Measurements from ENCODE around the gene PTPRM. TPM values are rescaled to one million over a fixed set of nuclear protein-coding genes. Genes with fewer than 3 reads are reported as not detected.

The PTPRM gene
- total RNA-seq, 4 donors from 2014 or later, result 170 to 198 (median 182) TPM

DNA sequence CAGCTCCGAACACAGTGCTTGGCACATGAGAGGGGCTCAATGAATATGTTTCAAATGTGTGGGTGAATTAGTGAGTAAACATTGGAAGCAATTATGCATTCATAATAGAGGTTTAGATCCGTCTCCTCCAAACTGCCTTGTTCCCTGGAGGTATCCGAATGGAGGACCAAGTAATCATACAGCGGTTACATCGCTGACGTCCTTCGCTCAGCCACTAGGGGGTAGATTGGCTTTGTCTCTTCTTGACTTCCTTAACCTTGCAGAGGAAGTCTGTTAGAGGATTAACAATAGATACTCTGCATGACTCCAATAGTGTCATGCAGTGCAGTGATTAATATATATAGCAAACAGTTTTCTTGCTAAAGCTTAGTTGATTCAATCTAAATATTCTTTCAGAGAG is 517.0 kb downstream of the PTPRM start:
- H3K27me3 ChIP-seq, result no peaks in the 10 kb centered on the region
- H3K4me3 ChIP-seq (replicated peaks in 1 of 3), result no peak overlapping the region
- no peak overlapping the region for H3K27ac ChIP-seq
- intact Hi-C loops (cut with DNase I), result no loop called here
- no peak for TF ChIP-seq POLR2A (IDR thresholded peaks at IDR 0.05)
- TF ChIP-seq CTCF (IDR thresholded peaks at IDR 0.05), result peak in 2 of 6 experiments; percentile 9 to 31
- H3K4me1 ChIP-seq, result peaks cover 16 to 33% of the 10 kb centered on the region in 2 donors
- no peak for DNase-seq
- H3K9me3 ChIP-seq, result no peaks in the 10 kb centered on the region
- 79 to 81% methylated on average over 7 of the region's 7 CpGs for WGBS, 2 donors
- H3K36me3 ChIP-seq, result peaks cover 0 to 6% of the 10 kb centered on the region in 2 donors

- peaks cover 0 to 1% of the 10 kb centered on the region in 2 donors for H3K4me1 ChIP-seq
- intact Hi-C loops (cut with DNase I), result no loop called here
- no peak for DNase-seq
These were observed 521.5 kb downstream of the PTPRM start for GRCh38 chr18:8088626-8089025.

DNA sequence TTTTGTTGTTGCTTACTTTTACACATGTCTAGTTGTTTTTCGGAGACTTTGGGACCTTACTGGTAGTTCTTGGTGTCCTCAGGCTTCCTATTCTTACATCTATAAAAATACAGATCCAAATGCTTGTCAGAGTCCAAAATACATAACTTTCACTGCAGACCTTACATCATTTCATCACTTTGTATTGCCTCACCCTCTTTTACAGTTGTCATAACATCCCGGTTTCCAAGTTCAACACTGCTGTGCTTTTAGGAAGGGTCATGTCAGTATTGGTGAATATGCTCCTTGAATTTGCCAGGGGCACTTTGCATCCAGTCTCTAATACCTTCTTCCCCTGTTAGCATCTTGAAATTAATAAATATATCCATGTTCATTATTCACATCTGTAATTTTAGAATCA is 523.9 kb downstream of the PTPRM start:
- intact Hi-C loops (cut with DNase I), result no loop called here
- TF ChIP-seq CTCF (IDR thresholded peaks at IDR 0.05) (no peak), POLR2A (IDR thresholded peaks at IDR 0.05) (no peak)
- WGBS, 2 donors, result 89 to 94% methylated on average over 2 of the region's 2 CpGs
- no peak overlapping the region for H3K27ac ChIP-seq
- no peaks in the 10 kb centered on the region for H3K27me3 ChIP-seq
- peaks cover 0 to 3% of the 10 kb centered on the region in 2 donors for H3K36me3 ChIP-seq
- no peaks in the 10 kb centered on the region for H3K4me1 ChIP-seq
- H3K4me3 ChIP-seq (replicated peaks in 1 of 3), result no peak overlapping the region
- H3K9me3 ChIP-seq, result no peaks in the 10 kb centered on the region
- DNase-seq, result no peak

More at GRCh38 chr18:8088626-8089025, 521.5 kb downstream of the PTPRM start:
- peaks cover 0 to 6% of the 10 kb centered on the region in 2 donors for H3K36me3 ChIP-seq
- no peaks in the 10 kb centered on the region for H3K9me3 ChIP-seq
- no peak overlapping the region for H3K4me3 ChIP-seq (replicated peaks in 1 of 3)
- TF ChIP-seq POLR2A (IDR thresholded peaks at IDR 0.05) (no peak), CTCF (IDR thresholded peaks at IDR 0.05) (no peak)
- 93 to 98% methylated on average over 3 of the region's 3 CpGs for WGBS, 2 donors
- H3K27ac ChIP-seq, result no peak overlapping the region
- no peaks in the 10 kb centered on the region for H3K27me3 ChIP-seq

DNA sequence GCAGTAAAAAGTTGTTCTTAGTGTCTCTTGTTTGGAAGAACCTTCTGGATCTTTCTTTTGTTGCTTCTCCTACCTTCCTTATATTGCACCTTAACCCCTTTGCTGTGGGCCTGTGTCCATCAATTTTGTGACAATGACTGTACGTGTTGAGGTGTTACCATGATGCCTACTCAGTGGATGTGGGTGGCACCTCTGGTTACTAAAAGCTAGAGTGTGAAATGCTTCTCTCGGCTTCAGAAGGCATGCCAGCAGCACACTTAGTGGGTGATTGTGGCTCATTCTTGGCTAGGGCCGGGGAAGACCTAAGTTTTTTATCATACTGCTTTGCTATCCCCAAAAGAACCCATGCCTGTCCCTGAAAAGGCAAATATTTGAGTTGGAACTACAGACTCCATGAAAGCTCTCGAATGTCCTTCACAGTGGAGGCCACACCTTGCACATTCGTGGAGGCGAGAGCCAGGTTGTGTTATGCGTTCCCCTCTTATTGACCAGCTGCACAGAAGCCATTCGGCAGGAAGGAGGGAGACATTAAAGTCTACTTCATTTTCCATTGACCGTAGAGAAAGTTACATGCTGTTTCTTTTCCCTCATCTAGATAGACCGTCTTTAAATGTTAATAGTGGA is 528.9 kb downstream of the PTPRM start:
- no peaks in the 10 kb centered on the region for H3K27me3 ChIP-seq
- WGBS, 2 donors, result 95 to 97% methylated on average over 10 of the region's 10 CpGs
- intact Hi-C loops (cut with DNase I), result loop anchor here (5.0 kb wide), 1 partner anchor 49 kb away; no protein-coding TSS in a partner anchor
- H3K27ac ChIP-seq, result no peak overlapping the region
- H3K9me3 ChIP-seq, result no peaks in the 10 kb centered on the region
- no peaks in the 10 kb centered on the region for H3K4me1 ChIP-seq
- DNase-seq, result no peak
- no peak overlapping the region for H3K4me3 ChIP-seq (replicated peaks in 1 of 3)
- TF ChIP-seq CTCF (IDR thresholded peaks at IDR 0.05), result no peak
- no peak for TF ChIP-seq POLR2A (IDR thresholded peaks at IDR 0.05)
- H3K36me3 ChIP-seq, result no peaks in the 10 kb centered on the region

DNA sequence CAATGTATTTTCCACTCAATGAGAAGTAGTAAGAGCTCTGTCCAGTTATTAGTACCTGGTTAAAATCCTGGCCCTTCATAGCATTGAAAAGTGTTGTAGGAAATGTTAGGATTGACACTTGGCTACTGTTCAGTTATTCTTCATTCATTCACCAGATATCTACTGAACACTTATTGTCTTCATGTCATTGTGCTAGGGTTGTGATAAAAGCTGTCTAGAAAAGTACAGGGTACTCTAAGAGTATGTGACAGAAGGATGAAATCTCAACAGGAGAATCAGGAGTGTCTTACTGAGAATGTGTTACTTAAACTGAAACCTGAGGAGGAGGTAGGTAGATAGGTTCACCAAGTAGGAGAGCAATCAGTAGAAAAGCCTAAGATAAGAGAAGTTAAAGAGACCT is 530.3 kb downstream of the PTPRM start:
- Histone ChIP-seq H3K27me3 (no peaks in the 10 kb centered on the region), H3K9me3 (no peaks in the 10 kb centered on the region), H3K27ac (no peak overlapping the region), H3K4me3 (replicated peaks in 1 of 3) (no peak overlapping the region), H3K4me1 (no peaks in the 10 kb centered on the region), H3K36me3 (no peaks in the 10 kb centered on the region)
- TF ChIP-seq CTCF (IDR thresholded peaks at IDR 0.05), result no peak
- no peak for TF ChIP-seq POLR2A (IDR thresholded peaks at IDR 0.05)
- intact Hi-C loops (cut with DNase I), result loop anchor here (5.0 kb wide), 1 partner anchor 50 kb away; no protein-coding TSS in a partner anchor
- DNase-seq, result no peak
